ENCODE data around the gene KIF22.

KIF22 gene

GRCh38 chr16:29841631-29842030 is 51.1 kb downstream of the KIF22 start:
- DNase-seq (ENCODE audit: low spot score): no peak

DNA sequence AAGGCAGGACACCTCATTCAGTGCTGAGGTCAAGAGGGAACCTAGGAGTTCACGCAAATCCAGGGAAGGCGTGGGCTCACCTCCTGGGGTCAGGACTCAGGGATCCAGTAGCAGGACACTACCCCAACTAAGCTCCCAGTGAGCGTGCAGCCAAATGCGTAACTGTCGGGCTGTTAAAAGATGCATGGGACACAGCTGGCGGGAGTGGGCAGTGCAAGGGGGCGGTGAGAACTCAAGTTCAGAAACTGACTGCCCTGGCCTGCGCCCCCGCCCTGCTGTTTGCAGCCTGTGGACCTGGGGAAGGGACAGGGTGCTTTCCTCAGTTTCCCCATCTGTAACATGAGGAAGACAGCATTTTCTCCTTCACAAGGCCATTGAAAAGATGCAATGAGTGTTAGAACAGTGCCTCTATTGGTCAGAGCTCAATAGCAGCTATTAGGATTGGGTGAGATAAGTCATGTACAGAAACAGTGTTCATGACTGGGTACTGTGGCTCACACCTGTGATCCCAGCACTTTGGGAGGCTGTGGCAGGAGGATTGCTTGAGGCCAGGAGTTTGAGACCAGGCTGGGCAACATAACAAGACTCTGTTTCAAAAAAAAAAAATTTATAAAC is 52.3 kb downstream of the KIF22 start:
- DNase-seq (ENCODE audit: low spot score): no peak

- no peak for DNase-seq (ENCODE audit: low spot score)
Measured at GRCh38 chr16:29843931-29844330, 53.4 kb downstream of the KIF22 start.

- no peak for DNase-seq (ENCODE audit: low spot score)
Measured at GRCh38 chr16:29844575-29845331, 54.2 kb downstream of the KIF22 start.

DNA sequence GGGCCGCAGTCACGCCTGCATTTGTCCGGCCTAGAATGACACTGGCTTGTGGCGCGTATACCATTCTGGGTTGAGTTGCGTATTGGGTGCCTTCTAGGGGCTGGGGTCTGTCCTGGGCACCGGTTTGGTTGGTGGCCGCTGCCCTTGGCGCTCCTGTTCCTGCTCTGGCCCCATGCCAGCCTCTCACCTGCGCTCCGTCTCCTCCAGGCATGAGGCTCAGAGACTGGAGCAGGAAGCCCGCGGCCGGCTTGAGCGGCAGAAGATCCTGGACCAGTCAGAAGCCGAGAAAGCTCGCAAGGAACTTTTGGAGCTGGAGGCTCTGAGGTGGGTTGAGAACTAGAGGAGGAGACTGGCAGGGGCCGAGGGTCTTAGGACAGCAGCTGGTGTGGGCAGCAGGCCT is 55.1 kb downstream of the KIF22 start:
- no peak for DNase-seq (ENCODE audit: low spot score)

- peak; percentile 38 for DNase-seq (ENCODE audit: low spot score)
Measured at GRCh38 chr16:29848420-29849297, 58.1 kb downstream of the KIF22 start.

GRCh38 chr16:29849505-29849904 is 59.0 kb downstream of the KIF22 start:
- no peak for DNase-seq (ENCODE audit: low spot score)

DNA sequence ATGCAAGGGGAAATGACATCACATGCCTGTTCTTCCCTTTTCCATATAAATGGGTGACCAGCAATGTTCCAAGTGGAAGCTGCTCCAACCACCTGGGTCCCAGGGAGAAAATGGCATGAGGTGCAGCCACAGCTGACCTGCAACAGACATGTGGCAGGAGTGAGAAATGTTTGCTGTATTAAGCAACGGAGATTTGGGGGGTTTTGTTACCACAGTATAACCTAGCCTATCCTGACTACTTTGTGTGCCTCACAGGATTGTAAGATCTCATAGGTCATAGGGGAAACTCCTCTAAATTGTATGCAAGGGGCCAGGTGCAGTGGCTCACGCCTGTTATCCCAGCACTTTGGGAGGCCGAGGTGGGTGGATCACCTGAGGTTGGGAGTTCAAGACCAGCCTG is 60.4 kb downstream of the KIF22 start:
- DNase-seq (ENCODE audit: low spot score): no peak

DNA sequence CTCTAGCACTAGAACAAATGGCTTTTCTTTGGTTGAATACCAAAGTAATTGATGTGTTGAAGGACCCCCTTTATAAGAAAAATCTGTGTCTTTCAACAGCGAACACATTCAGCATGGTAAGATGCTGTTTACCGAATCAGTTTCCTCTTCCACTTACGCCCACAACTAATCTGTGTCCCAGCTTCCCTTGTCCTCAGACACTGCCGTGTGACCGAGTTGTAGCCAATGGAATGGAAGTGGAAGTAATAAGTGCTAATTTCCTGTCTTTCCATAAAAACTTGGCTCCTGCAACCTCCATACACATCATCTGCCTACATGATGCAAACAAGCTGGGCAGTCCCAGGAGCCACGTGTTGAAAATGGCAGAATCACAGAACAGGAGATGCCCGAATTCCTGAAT is 62.1 kb downstream of the KIF22 start:
- no peak for DNase-seq (ENCODE audit: low spot score)

GRCh38 chr16:29854520-29855100 is 64.1 kb downstream of the KIF22 start:
- DNase-seq (ENCODE audit: low spot score): no peak
